ENCODE measurements around the gene DUSP12. TPM values are rescaled to one million over a fixed set of nuclear protein-coding genes. Genes with fewer than 3 reads are reported as not detected.

The DUSP12 gene
- total RNA-seq, 2 experiments from 2014 or later = 28.0 to 28.1 TPM

DNA sequence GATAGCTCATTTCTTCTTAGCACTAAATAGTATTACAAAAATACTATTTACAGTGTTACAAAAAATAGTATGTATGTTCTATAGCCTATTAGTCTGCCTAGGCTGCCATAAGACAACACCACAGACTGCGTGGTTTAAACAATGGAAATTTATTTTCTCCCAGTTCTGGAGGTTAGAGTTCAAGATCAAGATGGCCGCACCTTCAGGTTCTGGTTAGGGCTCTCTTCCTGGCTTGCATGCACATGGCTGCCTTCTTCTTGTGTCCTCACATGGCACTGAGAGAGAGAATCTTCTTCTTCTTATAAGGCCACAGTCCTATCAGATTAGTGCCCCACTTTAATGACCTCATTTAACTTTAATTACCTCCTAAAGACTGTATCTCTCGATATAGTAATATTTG is 20.7 kb downstream of the DUSP12 start:
- POLR2A ChIA-PET = no interaction called here
- Mint-ChIP-seq H3K9me3 (ENCODE audit: low read depth) (no peaks in the 10 kb centered on the region), H3K27ac (peak overlapping the region; percentile 68), H3K27me3 (no peaks in the 10 kb centered on the region), H3K36me3 (ENCODE audit: low read depth) (peaks cover 7% of the 10 kb centered on the region), H3K4me1 (peaks cover 30% of the 10 kb centered on the region), H3K4me3 (no peak overlapping the region)
- CTCF ChIA-PET = interaction anchor here (1.1 kb wide), 1 partner anchor 267 kb away, joined by 4 read pairs; no protein-coding TSS in a partner anchor
- no peak for ATAC-seq
- intact Hi-C loops (cut with DNase I, micrococcal nuclease) = loop anchor here in 1 of 2 experiments (5.0 kb wide), 1 partner anchor 1552 kb away; the partner anchor contains the start of gene NUF2
- no peak for DNase-seq

DNA sequence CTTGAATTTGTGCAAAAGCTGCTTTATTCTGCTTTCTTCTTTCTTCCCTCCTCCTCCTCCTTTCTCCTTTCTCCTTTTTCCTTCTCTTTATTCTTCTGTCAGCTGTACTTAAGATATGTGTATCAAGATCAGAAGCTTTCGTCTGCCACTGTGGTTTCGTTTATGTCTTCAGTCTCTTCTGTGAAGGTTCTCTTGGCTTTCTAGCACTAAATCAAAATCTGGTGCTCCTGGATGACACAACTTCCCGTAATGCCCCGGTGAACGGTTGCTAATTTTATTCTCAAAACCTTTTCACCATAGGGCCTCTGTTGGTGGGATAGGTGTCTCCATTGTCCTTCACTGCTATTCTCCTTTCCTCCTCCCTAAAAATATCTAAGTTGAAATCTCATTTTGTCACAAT is 21.6 kb downstream of the DUSP12 start:
- Mint-ChIP-seq H3K4me3 (no peak overlapping the region), H3K36me3 (ENCODE audit: low read depth) (peaks cover 7% of the 10 kb centered on the region), H3K4me1 (peaks cover 28% of the 10 kb centered on the region), H3K9me3 (ENCODE audit: low read depth) (no peaks in the 10 kb centered on the region), H3K27ac (no peak overlapping the region), H3K27me3 (no peaks in the 10 kb centered on the region)
- DNase-seq (peak; percentile 34), ATAC-seq (peak; percentile 8)
- POLR2A ChIA-PET = interaction anchor here (1.5 kb wide), 1 partner anchor 22 kb away, joined by 5 read pairs; no protein-coding TSS in a partner anchor
- intact Hi-C loops (cut with DNase I, micrococcal nuclease) = loop anchor here in 1 of 2 experiments (5.0 kb wide), 1 partner anchor 1551 kb away; the partner anchor contains the start of gene NUF2
- CTCF ChIA-PET = interaction anchor here (1.0 to 2.7 kb wide), 4 partner anchors 9 to 299 kb away, joined by 3 to 11 read pairs (median 7); partner anchors contain the start of gene DUSP12

DNA sequence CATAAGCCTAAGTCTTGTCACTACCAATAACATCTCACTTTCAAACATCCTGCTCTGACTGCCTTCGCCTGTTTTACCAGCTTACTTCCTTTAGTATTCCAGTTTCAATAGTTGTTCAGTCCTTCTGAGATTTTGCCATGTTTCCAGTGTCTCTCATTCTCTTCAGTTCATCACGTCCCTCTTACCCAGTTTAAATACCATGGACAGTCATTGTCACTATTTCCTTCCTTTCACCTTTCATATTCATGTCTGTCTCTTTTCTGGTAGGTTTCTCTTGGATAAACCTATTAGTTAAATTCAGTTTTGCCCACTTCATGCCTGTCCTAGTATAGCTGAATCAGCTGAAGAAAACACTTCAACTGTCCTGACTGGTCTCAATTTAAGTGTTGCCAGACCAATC is 22.4 kb downstream of the DUSP12 start:
- H3K4me1 Mint-ChIP-seq = peaks cover 26% of the 10 kb centered on the region
- H3K9me3 Mint-ChIP-seq (ENCODE audit: low read depth) = no peaks in the 10 kb centered on the region
- ATAC-seq (peak; percentile 27), DNase-seq (no peak)
- CTCF ChIA-PET = interaction anchor here (0.6 to 2.7 kb wide), 7 partner anchors 10 to 323 kb away, joined by 3 to 11 read pairs (median 7); partner anchors contain the start of gene DUSP12
- intact Hi-C loops (cut with DNase I, micrococcal nuclease) = loop anchor here in 1 of 2 experiments (5.0 kb wide), 1 partner anchor 1550 kb away; the partner anchor contains the start of gene NUF2
- POLR2A ChIA-PET = interaction anchor here (1.1 to 1.5 kb wide), 2 partner anchors 21 to 23 kb away, joined by 5 read pairs; partner anchors contain the start of gene DUSP12
- H3K27me3 Mint-ChIP-seq = no peaks in the 10 kb centered on the region
- no peak overlapping the region for H3K4me3 Mint-ChIP-seq
- no peak overlapping the region for H3K27ac Mint-ChIP-seq
- peaks cover 7% of the 10 kb centered on the region for H3K36me3 Mint-ChIP-seq (ENCODE audit: low read depth)

DNA sequence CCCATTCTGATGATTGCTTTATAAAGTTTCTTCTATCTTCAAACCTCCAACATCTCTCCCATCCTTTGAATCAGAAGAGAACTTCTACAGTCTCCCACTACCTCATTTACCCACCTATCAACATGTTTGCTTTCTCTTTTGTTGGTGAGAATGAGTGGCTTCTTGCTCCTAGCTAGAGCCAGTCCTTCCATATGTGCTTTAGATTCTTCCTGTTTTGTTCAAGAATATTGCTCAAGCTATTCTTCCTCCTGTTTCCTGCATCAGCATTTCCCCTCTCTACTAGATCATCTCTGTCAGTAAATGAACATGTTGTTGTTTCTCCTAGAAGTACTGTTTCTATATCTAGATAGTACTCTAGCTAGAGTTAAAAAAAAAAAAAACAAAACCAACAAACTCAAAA is 22.8 kb downstream of the DUSP12 start:
- peak; percentile 64 for ATAC-seq
- Mint-ChIP-seq H3K27me3 (no peaks in the 10 kb centered on the region), H3K9me3 (ENCODE audit: low read depth) (no peaks in the 10 kb centered on the region), H3K4me3 (no peak overlapping the region), H3K27ac (no peak overlapping the region), H3K36me3 (ENCODE audit: low read depth) (peaks cover 7% of the 10 kb centered on the region), H3K4me1 (peaks cover 22% of the 10 kb centered on the region)
- no peak for DNase-seq
- CTCF ChIA-PET = interaction anchor here (0.5 to 2.7 kb wide), 8 partner anchors 10 to 323 kb away, joined by 3 to 11 read pairs (median 7); partner anchors contain the start of gene DUSP12
- intact Hi-C loops (cut with DNase I, micrococcal nuclease) = loop anchor here in 1 of 2 experiments (5.0 kb wide), 1 partner anchor 1550 kb away; the partner anchor contains the start of gene NUF2
- POLR2A ChIA-PET = interaction anchor here (0.6 to 1.5 kb wide), 3 partner anchors 20 to 178 kb away, joined by 3 to 5 read pairs (median 5); partner anchors contain the start of gene DUSP12

DNA sequence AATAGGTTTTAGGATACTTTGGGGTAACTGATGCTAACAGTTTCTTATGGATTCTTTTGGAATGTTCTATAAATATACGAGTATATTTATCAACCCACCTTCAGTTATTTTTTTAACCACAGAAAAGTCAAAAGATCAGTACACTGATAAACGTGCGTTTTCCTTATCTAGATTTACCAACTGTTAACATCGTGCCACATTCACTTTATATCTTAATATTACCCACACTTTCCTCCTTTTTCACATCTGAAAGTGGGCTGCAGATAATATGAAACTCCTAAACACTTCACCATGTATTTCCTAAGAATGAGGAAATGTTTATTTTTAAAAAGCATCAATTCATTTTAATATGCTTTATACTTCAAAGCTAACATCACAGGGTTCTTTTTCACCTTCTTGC is 24.2 kb downstream of the DUSP12 start:
- peaks cover 2% of the 10 kb centered on the region for H3K36me3 Mint-ChIP-seq (ENCODE audit: low read depth)
- H3K27ac Mint-ChIP-seq = peak overlapping the region; percentile 45
- ChIA-PET CTCF (interaction anchor here (0.7 kb wide), 1 partner anchor 11 kb away, joined by 3 read pairs; no protein-coding TSS in a partner anchor), POLR2A (no interaction called here)
- ATAC-seq = no peak
- DNase-seq = no peak
- H3K4me1 Mint-ChIP-seq = peaks cover 14% of the 10 kb centered on the region
- intact Hi-C loops (cut with DNase I, micrococcal nuclease) = loop anchor here in 1 of 2 experiments (5.0 kb wide), 1 partner anchor 1549 kb away; the partner anchor contains the start of gene NUF2
- H3K27me3 Mint-ChIP-seq = no peaks in the 10 kb centered on the region
- H3K4me3 Mint-ChIP-seq = no peak overlapping the region
- H3K9me3 Mint-ChIP-seq (ENCODE audit: low read depth) = no peaks in the 10 kb centered on the region

DNA sequence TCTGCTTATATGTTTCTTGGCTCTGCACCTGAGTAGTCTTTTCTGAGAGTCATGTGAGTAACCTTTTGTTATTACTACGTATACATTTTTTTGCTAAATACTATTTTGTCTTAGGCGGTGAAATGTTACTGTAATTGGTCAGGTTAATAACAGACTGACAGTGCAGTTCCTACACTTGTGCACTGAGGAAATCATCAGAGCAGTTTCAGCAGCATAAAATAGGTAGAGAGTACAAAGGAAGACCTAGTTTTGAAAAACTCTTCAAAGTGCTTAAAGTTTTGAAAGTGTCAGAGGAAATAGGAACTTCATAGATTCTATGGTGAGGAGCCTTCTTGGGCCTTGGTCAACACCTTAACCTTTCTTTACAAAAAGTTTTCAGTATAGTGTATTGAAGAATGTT is 27.7 kb downstream of the DUSP12 start:
- DNase-seq (no peak), ATAC-seq (peak; percentile 42)
- Mint-ChIP-seq H3K36me3 (ENCODE audit: low read depth) (peaks cover 2% of the 10 kb centered on the region), H3K4me3 (no peak overlapping the region), H3K27me3 (no peaks in the 10 kb centered on the region), H3K9me3 (ENCODE audit: low read depth) (no peaks in the 10 kb centered on the region), H3K27ac (no peak overlapping the region), H3K4me1 (peaks cover 13% of the 10 kb centered on the region)
- CTCF ChIA-PET = interaction anchor here (1.7 kb wide), 1 partner anchor 15 kb away, joined by 7 read pairs; no protein-coding TSS in a partner anchor
- intact Hi-C loops (cut with DNase I, micrococcal nuclease) = no loop called here
- POLR2A ChIA-PET = no interaction called here

DNA sequence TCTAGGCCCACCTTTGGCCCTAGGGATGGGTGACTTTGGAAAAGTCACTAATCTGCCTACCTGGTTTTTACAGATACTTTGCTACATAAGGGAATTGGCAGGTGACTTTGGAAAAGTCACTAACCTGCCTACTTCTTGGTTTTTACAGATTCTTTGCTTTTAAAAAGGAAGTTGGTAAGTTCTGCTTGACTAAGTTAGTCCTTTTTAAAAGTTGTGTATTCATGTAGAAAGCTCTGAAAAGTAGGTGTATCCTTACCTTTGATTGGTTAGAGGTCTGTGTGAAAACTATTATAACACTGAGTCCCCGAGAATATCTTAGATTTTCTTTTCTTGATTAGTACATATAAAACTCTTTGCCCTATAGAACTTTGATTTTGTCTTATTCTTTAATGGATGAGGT is 28.9 kb downstream of the DUSP12 start:
- intact Hi-C loops (cut with DNase I, micrococcal nuclease) = no loop called here
- no peaks in the 10 kb centered on the region for H3K9me3 Mint-ChIP-seq (ENCODE audit: low read depth)
- H3K27ac Mint-ChIP-seq = no peak overlapping the region
- H3K36me3 Mint-ChIP-seq (ENCODE audit: low read depth) = peaks cover 10% of the 10 kb centered on the region
- DNase-seq (no peak), ATAC-seq (no peak)
- H3K27me3 Mint-ChIP-seq = no peaks in the 10 kb centered on the region
- H3K4me3 Mint-ChIP-seq = no peak overlapping the region
- ChIA-PET CTCF (no interaction called here), POLR2A (no interaction called here)
- peaks cover 13% of the 10 kb centered on the region for H3K4me1 Mint-ChIP-seq

DNA sequence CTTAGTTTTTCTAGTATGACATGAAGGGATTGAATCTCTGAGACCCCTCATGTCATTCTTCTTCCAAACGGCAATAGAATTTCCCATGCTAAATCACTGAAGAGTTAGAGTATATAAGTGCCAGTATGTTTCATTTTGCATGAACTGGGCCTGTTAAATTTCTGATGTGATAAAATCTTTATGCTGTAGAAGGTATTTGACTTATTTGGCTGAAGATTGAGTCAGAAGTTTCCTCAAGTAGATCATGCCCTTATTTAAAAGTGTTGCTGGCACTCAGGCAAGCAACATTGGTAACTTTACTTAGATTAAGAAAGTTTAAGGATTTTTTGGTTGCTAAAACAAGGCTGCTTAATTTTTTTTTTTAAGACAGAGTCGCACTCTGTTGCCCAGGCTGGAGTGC is 29.8 kb downstream of the DUSP12 start:
- DNase-seq (no peak), ATAC-seq (no peak)
- Mint-ChIP-seq H3K27me3 (no peaks in the 10 kb centered on the region), H3K9me3 (ENCODE audit: low read depth) (no peaks in the 10 kb centered on the region), H3K36me3 (ENCODE audit: low read depth) (peaks cover 15% of the 10 kb centered on the region), H3K4me3 (no peak overlapping the region), H3K27ac (no peak overlapping the region), H3K4me1 (peaks cover 13% of the 10 kb centered on the region)
- intact Hi-C loops (cut with DNase I, micrococcal nuclease) = no loop called here
- POLR2A ChIA-PET = no interaction called here
- CTCF ChIA-PET = interaction anchor here (1.7 kb wide), 1 partner anchor 13 kb away, joined by 4 read pairs; no protein-coding TSS in a partner anchor

DNA sequence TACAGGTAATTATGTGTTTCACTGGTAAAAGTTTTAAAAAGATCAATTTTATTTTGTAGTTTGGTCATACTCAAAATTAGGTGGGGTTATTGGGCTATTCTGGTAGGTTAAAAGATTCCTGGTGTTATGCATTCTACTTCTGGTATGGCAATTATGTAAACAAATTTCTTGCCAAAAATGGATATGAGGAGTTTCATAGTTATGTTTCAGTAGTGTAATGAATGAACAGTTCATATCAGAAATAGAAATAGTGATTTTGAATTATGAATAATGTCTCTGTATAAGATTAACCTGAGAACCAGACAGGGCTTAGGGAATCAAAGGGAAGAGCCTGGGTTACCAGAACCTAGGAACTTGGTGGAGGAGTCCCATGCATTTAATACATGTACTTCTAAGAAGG is 32.4 kb downstream of the DUSP12 start:
- H3K4me3 Mint-ChIP-seq = no peak overlapping the region
- no peaks in the 10 kb centered on the region for H3K27me3 Mint-ChIP-seq
- H3K4me1 Mint-ChIP-seq = peaks cover 13% of the 10 kb centered on the region
- H3K27ac Mint-ChIP-seq = no peak overlapping the region
- peaks cover 28% of the 10 kb centered on the region for H3K36me3 Mint-ChIP-seq (ENCODE audit: low read depth)
- intact Hi-C loops (cut with DNase I, micrococcal nuclease) = no loop called here
- DNase-seq = no peak
- no peak for ATAC-seq
- no peaks in the 10 kb centered on the region for H3K9me3 Mint-ChIP-seq (ENCODE audit: low read depth)
- CTCF ChIA-PET = interaction anchor here (1.3 kb wide), 1 partner anchor 10 kb away, joined by 13 read pairs; no protein-coding TSS in a partner anchor
- POLR2A ChIA-PET = no interaction called here

DNA sequence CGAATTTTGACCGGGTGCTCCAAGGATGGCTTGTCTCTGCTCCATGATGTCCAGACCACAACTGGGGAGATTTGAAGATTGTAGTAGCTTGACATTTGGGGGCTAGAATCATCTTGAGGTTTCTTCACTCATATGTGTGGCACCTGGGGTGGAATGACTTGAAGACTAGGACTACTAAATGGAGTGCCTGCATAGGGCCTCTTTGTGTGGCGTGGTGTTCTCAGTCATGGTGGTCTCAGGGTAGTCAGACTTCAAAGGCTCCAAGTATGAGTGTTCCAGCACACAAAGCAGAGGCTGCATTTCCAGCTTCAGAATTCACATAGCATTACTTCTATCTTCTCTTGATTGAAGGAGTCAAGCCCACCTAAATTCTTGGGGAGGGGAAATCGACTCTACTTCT is 33.3 kb downstream of the DUSP12 start:
- ATAC-seq (peak; percentile 49), DNase-seq (no peak)
- Mint-ChIP-seq H3K4me1 (peaks cover 13% of the 10 kb centered on the region), H3K27ac (no peak overlapping the region), H3K27me3 (no peaks in the 10 kb centered on the region), H3K36me3 (ENCODE audit: low read depth) (peaks cover 32% of the 10 kb centered on the region), H3K9me3 (ENCODE audit: low read depth) (no peaks in the 10 kb centered on the region), H3K4me3 (no peak overlapping the region)
- ChIA-PET POLR2A (no interaction called here), CTCF (interaction anchor here (0.7 to 1.3 kb wide), 2 partner anchors 9 to 34 kb away, joined by 3 to 13 read pairs; no protein-coding TSS in a partner anchor)
- intact Hi-C loops (cut with DNase I, micrococcal nuclease) = no loop called here

DNA sequence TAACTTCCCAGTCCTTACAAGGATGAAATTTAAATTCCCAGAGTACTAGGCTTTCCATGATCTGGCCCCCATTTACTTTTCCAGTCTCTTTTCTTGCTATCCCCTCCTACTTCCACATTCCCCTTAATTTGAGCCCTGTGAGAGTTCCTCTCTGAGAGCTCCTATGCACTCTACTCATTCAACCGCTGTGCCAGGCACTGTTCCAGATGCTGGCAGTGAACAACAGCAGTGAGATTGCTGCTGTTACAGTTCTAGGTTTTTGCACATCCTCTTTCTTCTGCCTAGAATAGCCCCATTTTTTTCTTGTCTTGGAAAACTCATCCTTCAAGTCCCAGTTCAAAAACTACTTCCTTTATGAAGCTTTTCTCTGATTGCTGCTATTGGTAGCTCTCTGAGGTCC is 35.4 kb downstream of the DUSP12 start:
- Mint-ChIP-seq H3K4me1 (peaks cover 14% of the 10 kb centered on the region), H3K27ac (no peak overlapping the region), H3K27me3 (no peaks in the 10 kb centered on the region), H3K36me3 (ENCODE audit: low read depth) (peaks cover 40% of the 10 kb centered on the region), H3K9me3 (ENCODE audit: low read depth) (no peaks in the 10 kb centered on the region), H3K4me3 (no peak overlapping the region)
- ChIA-PET CTCF (interaction anchor here (1.4 kb wide), 1 partner anchor 252 kb away, joined by 6 read pairs; no protein-coding TSS in a partner anchor), POLR2A (no interaction called here)
- ATAC-seq = no peak
- intact Hi-C loops (cut with DNase I, micrococcal nuclease) = no loop called here
- no peak for DNase-seq

DNA sequence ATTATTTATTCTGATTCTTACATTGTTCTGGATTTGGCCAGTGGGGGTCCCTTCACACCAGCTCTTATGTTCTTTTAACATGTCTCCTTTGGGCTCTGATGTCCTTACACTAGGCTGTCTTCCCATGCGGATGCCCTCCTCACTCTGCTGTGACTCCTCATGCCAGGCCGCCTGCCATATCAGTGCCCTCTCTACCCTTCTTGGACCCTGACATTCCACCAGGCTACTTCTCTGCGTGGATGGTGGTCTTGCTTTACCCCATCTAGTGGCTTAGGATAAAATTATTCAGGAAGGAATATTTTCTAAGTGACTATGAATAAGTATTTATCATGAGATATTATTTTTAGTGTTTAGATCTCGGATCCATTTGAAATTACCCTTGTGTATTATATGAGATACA is 37.8 kb downstream of the DUSP12 start:
- H3K27me3 Mint-ChIP-seq = no peaks in the 10 kb centered on the region
- no peak overlapping the region for H3K4me3 Mint-ChIP-seq
- ChIA-PET CTCF (interaction anchor here (0.9 kb wide), 1 partner anchor 237 kb away, joined by 3 read pairs; the partner anchor contains the start of gene OLFML2B), POLR2A (no interaction called here)
- H3K36me3 Mint-ChIP-seq (ENCODE audit: low read depth) = peaks cover 50% of the 10 kb centered on the region
- intact Hi-C loops (cut with DNase I, micrococcal nuclease) = no loop called here
- DNase-seq (no peak), ATAC-seq (no peak)
- peaks cover 18% of the 10 kb centered on the region for H3K4me1 Mint-ChIP-seq
- H3K27ac Mint-ChIP-seq = no peak overlapping the region
- no peaks in the 10 kb centered on the region for H3K9me3 Mint-ChIP-seq (ENCODE audit: low read depth)
